ENCODE measurements around the gene OR51M1. TPM values are rescaled to one million over a fixed set of nuclear protein-coding genes. Genes with fewer than 3 reads are reported as not detected.
"Not testable (repeated sequence)": the region's sequence is repeated elsewhere in the genome, so short reads cannot be mapped to it uniquely, and the experiment has no call there.

The OR51M1 gene
- not detected for total RNA-seq

DNA sequence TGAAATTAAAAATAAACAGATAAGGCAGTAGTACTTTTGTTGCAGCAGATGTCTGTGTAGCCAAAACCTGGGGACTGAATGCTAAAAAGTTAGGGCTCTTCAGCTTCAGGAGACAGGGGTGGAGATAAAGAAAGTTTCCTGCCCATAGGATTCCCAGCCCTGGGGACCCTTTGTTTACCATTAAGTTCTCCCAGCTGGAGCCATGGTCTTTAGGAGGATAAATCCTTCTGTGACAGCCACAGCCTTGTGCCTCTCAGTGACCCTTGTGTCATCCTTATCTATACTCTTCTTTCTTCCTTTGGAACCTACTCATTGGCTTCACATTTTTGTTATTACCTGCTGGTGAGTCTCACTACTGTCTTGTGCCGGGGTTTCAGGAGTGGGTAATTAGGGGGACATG, at the start of gene OR51M1:
Gene OR51M1 (plus strand): TSS at position 237 of the 400 bp plus-strand sequence. CDS start 5,587 bp downstream, outside the sequence.
- Histone ChIP-seq H3K9me3 (no peaks in the 10 kb centered on the region), H3K4me1 (no peaks in the 10 kb centered on the region), H3K27ac (no peak within 1 kb of the TSS), H3K9ac (ENCODE audit: low read depth in 2 of 2, low read length in 2 of 2) (no peak within 1 kb of the TSS), H3K36me3 (no peaks in the 10 kb centered on the region), H3K4me3 (no peak within 1 kb of the TSS), H3K27me3 (no peaks in the 10 kb centered on the region)
- no peak for TF ChIP-seq CTCF (IDR thresholded peaks at IDR 0.05)
- DNase-seq: no peak
- intact Hi-C loops (cut with DNase I): loop anchor here (5.0 to 10.0 kb wide), 2 partner anchors 259 to 756 kb away; no protein-coding TSS in a partner anchor

GRCh38 chr11:5335170-5335569, 48.4 kb upstream of the OR51M1 start:
- TF ChIP-seq CTCF (IDR thresholded peaks at IDR 0.05): no peak
- Histone ChIP-seq H3K36me3 (no peaks in the 10 kb centered on the region), H3K27me3 (no peaks in the 10 kb centered on the region), H3K4me1 (no peaks in the 10 kb centered on the region), H3K9ac (ENCODE audit: low read depth in 2 of 2, low read length in 2 of 2) (no peak overlapping the region), H3K27ac (no peak overlapping the region), H3K4me3 (no peak overlapping the region), H3K9me3 (no peaks in the 10 kb centered on the region)
- DNase-seq: no peak
- intact Hi-C loops (cut with DNase I): no loop called here

GRCh38 chr11:5336331-5336730, 47.3 kb upstream of the OR51M1 start:
- Histone ChIP-seq H3K27me3 (no peaks in the 10 kb centered on the region), H3K4me3 (no peak overlapping the region), H3K27ac (no peak overlapping the region), H3K9ac (ENCODE audit: low read depth in 2 of 2, low read length in 2 of 2) (no peak overlapping the region), H3K36me3 (no peaks in the 10 kb centered on the region), H3K9me3 (no peaks in the 10 kb centered on the region), H3K4me1 (no peaks in the 10 kb centered on the region)
- DNase-seq: no peak
- intact Hi-C loops (cut with DNase I): no loop called here
- no peak for TF ChIP-seq CTCF (IDR thresholded peaks at IDR 0.05)

DNA sequence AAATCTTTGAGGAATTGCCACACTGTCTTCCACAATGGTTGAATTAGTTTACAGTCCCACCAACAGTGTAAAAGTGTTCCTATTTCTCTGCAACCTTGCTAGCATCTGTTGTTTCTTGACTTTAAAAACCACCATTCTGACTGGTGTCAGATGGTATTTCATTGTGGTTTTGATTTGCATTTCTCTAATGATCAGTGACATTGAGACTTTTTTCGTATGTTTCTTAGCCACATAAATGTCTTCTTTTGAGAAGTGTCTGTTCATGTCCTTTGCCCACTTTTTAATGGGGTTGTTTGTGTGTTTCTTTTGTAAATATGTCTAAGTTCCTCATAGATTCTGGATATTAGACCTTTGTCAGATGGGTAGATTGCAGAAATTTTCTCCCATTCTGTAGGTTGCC, 46.4 kb upstream of the OR51M1 start:
- DNase-seq; intact Hi-C loops (cut with DNase I); H3K9ac ChIP-seq (ENCODE audit: low read depth in 2 of 2, low read length in 2 of 2); H3K36me3 ChIP-seq; H3K9me3 ChIP-seq; H3K27me3 ChIP-seq; H3K4me3 ChIP-seq; H3K27ac ChIP-seq; H3K4me1 ChIP-seq: not testable (repeated sequence)

DNA sequence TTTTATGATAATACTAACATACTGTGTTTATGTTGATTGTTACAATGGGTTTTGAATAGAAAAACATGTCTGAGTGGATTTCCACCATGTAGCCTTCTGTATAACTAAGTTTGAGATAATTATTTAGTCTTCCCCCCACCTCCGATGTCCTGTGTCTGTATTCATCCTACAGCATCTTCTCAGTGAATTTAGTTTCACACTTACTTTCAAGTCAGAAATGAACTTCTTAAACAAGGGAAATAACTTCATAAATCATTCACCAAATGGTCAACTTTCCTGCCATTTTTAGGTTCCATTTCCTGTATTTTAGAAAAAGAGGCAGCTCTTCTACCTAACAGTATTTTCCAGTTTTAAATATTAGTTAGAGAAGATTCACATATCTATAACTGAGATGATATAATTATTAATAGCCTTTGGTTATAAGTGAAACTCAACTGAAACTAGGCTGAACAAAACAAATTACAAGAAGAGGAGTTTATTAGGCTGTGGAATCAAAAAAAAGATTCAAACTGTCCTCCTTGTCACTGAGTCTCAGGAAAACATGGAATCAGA, 43.8 kb upstream of the OR51M1 start:
- Histone ChIP-seq H3K27ac (no peak overlapping the region), H3K9me3 (no peaks in the 10 kb centered on the region), H3K36me3 (no peaks in the 10 kb centered on the region), H3K4me3 (no peak overlapping the region), H3K27me3 (no peaks in the 10 kb centered on the region), H3K4me1 (no peaks in the 10 kb centered on the region), H3K9ac (ENCODE audit: low read depth in 2 of 2, low read length in 2 of 2) (no peak overlapping the region)
- no peak for DNase-seq
- intact Hi-C loops (cut with DNase I): no loop called here
- no peak for TF ChIP-seq CTCF (IDR thresholded peaks at IDR 0.05)

DNA sequence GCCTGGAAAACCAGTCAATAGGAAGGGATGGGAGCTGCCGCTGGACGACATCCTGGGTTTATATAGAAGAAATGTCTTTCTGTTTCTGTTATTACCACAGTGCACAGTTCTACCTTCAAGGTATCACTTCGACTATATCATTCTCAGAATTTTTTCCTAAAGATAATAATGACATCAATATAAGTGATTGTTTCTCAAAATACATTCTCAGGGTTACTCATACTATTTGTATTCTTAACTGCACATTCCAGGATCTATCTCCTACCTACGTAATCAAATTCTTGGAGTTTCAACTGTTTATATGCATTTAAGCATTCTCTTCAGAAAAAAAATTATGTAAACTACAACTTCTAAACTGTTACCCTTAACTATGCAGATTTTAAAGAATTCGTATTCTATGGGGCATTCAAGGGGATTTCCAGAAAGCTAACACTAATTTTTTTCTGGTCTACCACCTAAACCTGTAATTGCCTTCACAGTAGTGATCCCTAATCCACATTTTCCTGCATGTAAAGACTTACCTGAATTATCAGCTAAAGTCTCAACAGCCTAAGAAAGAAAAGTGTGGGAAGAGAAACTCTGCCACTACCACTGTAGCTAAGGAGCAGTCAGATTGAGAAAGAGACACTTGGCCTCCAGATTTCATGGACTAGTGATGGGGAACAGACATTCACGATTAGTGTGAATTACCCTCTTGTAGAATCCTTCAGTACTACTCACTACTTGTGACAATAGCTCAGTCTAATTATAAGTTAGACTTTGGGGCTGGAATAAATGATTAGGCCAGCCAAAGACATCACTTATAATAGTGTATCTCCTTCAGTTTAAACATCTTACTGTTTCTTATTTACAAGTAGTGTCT, 39.9 kb upstream of the OR51M1 start, which contains the start of gene OR51B5:
Gene OR51B5 (minus strand): TSS at position 51 of the 862 bp plus-strand sequence. CDS start 0 bp downstream, at position 51.
- H3K36me3 ChIP-seq: no peaks in the 10 kb centered on the region
- TF ChIP-seq CTCF (IDR thresholded peaks at IDR 0.05): no peak

More for the DNA sequence above, 39.9 kb upstream of the OR51M1 start, which contains the start of gene OR51B5:
- H3K4me1 ChIP-seq: no peaks in the 10 kb centered on the region
- no peaks in the 10 kb centered on the region for H3K27me3 ChIP-seq
- DNase-seq: no peak
- no peak within 1 kb of the TSS for H3K4me3 ChIP-seq
- no peak within 1 kb of the TSS for H3K9ac ChIP-seq (ENCODE audit: low read depth in 2 of 2, low read length in 2 of 2)
- intact Hi-C loops (cut with DNase I): no loop called here
- H3K9me3 ChIP-seq: no peaks in the 10 kb centered on the region
- H3K27ac ChIP-seq: no peak within 1 kb of the TSS
